Endothelial cell of umbilical vein (primary cell): ENCODE measurements around the gene CCSER1.

ENCODE experiments used
- CTCF ChIP-seq, 2 donors: IDR thresholded peaks; 1 replicate in 1 of 2; 2 replicates in 1 of 2; pipeline ENCODE4 v1.5.1; 2011; ENCODE audit warnings: low read length in 2 of 2, mild to moderate bottlenecking in 2 of 2, moderate library complexity in 2 of 2, control low read depth in 1 of 2, inconsistent platforms in 1 of 2, low read depth in 1 of 2; ENCODE audit not compliant: insufficient read depth in 1 of 2; ENCODE audit errors: extremely low read depth in 1 of 2
- POLR2A ChIP-seq: IDR thresholded peaks from 2 replicates; pipeline ENCODE4 v1.6.1; 2012; ENCODE audit warnings: low read depth, mild to moderate bottlenecking, control low read depth, low read length

- TF ChIP-seq CTCF (IDR thresholded peaks at IDR 0.05; ENCODE audit: extremely low read depth in 1 of 2, insufficient read depth in 1 of 2, low read depth in 1 of 2, low read length in 2 of 2): no peak
- TF ChIP-seq POLR2A: no peak
Measured at GRCh38 chr4:90124276-90124675, 2.9 kb upstream of the CCSER1 start.
